Cardiac muscle cell (in vitro differentiated cells and primary cell): ENCODE measurements around the gene TGM5. TPM values are rescaled to one million over a fixed set of nuclear protein-coding genes. Genes with fewer than 3 reads are reported as not detected.
A peak's percentile ranks its signal among the peaks of the same experiment; 100 is the strongest.

Experiments used
- DNase-seq, 2 donors: peaks; one replicate each; pipeline versions ENCODE4 v3.0.0 to v3.0.0-alpha.2; 2010 to 2017; ENCODE audit warnings: low read depth in 1 of 2, low spot score in 1 of 2
- H3K27ac ChIP-seq: fragments of 200-600 bp; sonication (generic); 2 replicates; pipeline ENCODE4 v1.5.1; 2016
- H3K27me3 ChIP-seq: fragments of 200-600 bp; sonication (generic); 2 replicates; pipeline ENCODE4 v1.6.0; 2016; ENCODE audit warnings: control low read depth
- H3K36me3 ChIP-seq: fragments of 200-600 bp; sonication (generic); 2 replicates; pipeline ENCODE4 v1.5.1; 2016; ENCODE audit warnings: control low read depth
- H3K4me1 ChIP-seq: fragments of 200-600 bp; sonication (generic); 2 replicates; pipeline ENCODE4 v1.8.1; 2017; ENCODE audit warnings: low read depth, mild to moderate bottlenecking, mixed run types
- H3K4me3 ChIP-seq: fragments of 200-600 bp; sonication (generic); 2 replicates; pipeline ENCODE4 v1.5.1; 2016; ENCODE audit warnings: mild to moderate bottlenecking
- H3K9me3 ChIP-seq: fragments of 200-600 bp; sonication (generic); 2 replicates; pipeline ENCODE4 v1.5.1; 2017; ENCODE audit warnings: low read depth, mild to moderate bottlenecking, control low read depth
- CTCF ChIP-seq: IDR thresholded peaks from 2 replicates; pipeline ENCODE4 v1.5.1; 2012; ENCODE audit warnings: low read depth, mild to moderate bottlenecking, low read length
- polyA plus RNA-seq: library from polyadenylated mRNA; unstranded; fragments of >200 nt; fragmentation: Nextera tagmentation; extraction: Ambion mirVana; gene quantifications from 2 replicates; pipeline ENCODE4 v1.2.1, GENCODE V29; 2016
- total RNA-seq: library from RNA; depleted of rRNA; stranded (reverse); fragments of >200 nt; gene quantifications from 2 replicates; pipeline ENCODE4 v1.2.3, GENCODE V29; 2016

The TGM5 gene
- total and polyA plus RNA-seq, 2 experiments from 2014 or later = not detected

- no peaks in the 10 kb centered on the region for H3K27me3 ChIP-seq
- H3K9me3 ChIP-seq = no peaks in the 10 kb centered on the region
- H3K27ac ChIP-seq = no peak overlapping the region
- H3K36me3 ChIP-seq = no peaks in the 10 kb centered on the region
- peak; percentile 81 for TF ChIP-seq CTCF
- H3K4me3 ChIP-seq = no peak overlapping the region
- peaks cover 6% of the 10 kb centered on the region for H3K4me1 ChIP-seq
- peak; percentile 67 to 78 for DNase-seq
Observed at GRCh38 chr15:43225201-43225949, 41.4 kb downstream of the TGM5 start.

- Histone ChIP-seq H3K4me3 (no peak overlapping the region), H3K36me3 (no peaks in the 10 kb centered on the region), H3K9me3 (no peaks in the 10 kb centered on the region), H3K27me3 (no peaks in the 10 kb centered on the region), H3K27ac (no peak overlapping the region), H3K4me1 (peaks cover 6% of the 10 kb centered on the region)
- no peak for DNase-seq
- TF ChIP-seq CTCF = no peak
Observed at GRCh38 chr15:43221422-43221821, 45.3 kb downstream of the TGM5 start.

- no peaks in the 10 kb centered on the region for H3K27me3 ChIP-seq
- H3K4me1 ChIP-seq = peaks cover 6% of the 10 kb centered on the region
- H3K36me3 ChIP-seq = no peaks in the 10 kb centered on the region
- H3K4me3 ChIP-seq = no peak within 1 kb of the TSS
- no peak for TF ChIP-seq CTCF
- no peak within 1 kb of the TSS for H3K27ac ChIP-seq
- no peaks in the 10 kb centered on the region for H3K9me3 ChIP-seq
- no peak for DNase-seq
Observed at GRCh38 chr15:43220991-43221403, 45.7 kb downstream of the TGM5 start, which contains the start of gene EPB42. EPB42 (minus strand) TSS chr15:43221018; CDS start chr15:43220825, 193 bp downstream.

- TF ChIP-seq CTCF = no peak
Observed at GRCh38 chr15:43219929-43220928, 46.5 kb downstream of the TGM5 start.

GRCh38 chr15:43218908-43219706 lies 47.6 kb downstream of the TGM5 start:
- H3K9me3 ChIP-seq = no peaks in the 10 kb centered on the region
- H3K4me1 ChIP-seq = peaks cover 10% of the 10 kb centered on the region
- peak; percentile 38 for TF ChIP-seq CTCF
- H3K36me3 ChIP-seq = no peaks in the 10 kb centered on the region
- DNase-seq = peak; percentile 21 to 48
- no peak overlapping the region for H3K27ac ChIP-seq
- H3K4me3 ChIP-seq = no peak overlapping the region
- no peaks in the 10 kb centered on the region for H3K27me3 ChIP-seq

More at GRCh38 chr15:43219929-43220928, 46.5 kb downstream of the TGM5 start:
- no peak for DNase-seq
- H3K36me3 ChIP-seq = no peaks in the 10 kb centered on the region
- H3K4me3 ChIP-seq = no peak overlapping the region
- no peak overlapping the region for H3K27ac ChIP-seq
- H3K27me3 ChIP-seq = no peaks in the 10 kb centered on the region
- H3K9me3 ChIP-seq = no peaks in the 10 kb centered on the region
- H3K4me1 ChIP-seq = peaks cover 6% of the 10 kb centered on the region
